Prostate gland (tissue), 2 donors: ENCODE data around the gene KDM4C. TPM values are rescaled to one million over a fixed set of nuclear protein-coding genes. Genes with fewer than 3 reads are reported as not detected.

Experiments used
- DNase-seq: peaks from one replicate; pipeline ENCODE4 v3.0.0-alpha.2; 2019; ENCODE audit warnings: low spot score
- H3K27ac ChIP-seq, 2 donors: fragments of 200-600 bp; sonication (generic); 2 replicates each; pipeline ENCODE4 v1.5.1; 2017 to 2019
- H3K27me3 ChIP-seq: fragments of 200-600 bp; sonication (generic); replicated peaks from 2 replicates; pipeline ENCODE4 v1.5.1; 2019; ENCODE audit not compliant: insufficient read depth
- H3K36me3 ChIP-seq, 2 donors: fragments of 200-600 bp; sonication (generic); 1 replicate in 1 of 2; 2 replicates in 1 of 2; pipeline versions ENCODE4 v1.5.1 to v1.8.1; 2017 to 2019
- H3K4me1 ChIP-seq: fragments of 200-600 bp; sonication (generic); replicated peaks from 2 replicates; pipeline ENCODE4 v1.5.1; 2019
- H3K4me3 ChIP-seq, 2 donors: fragments of 200-600 bp; sonication (generic); 2 replicates each; pipeline ENCODE4 v1.5.1; 2017 to 2019
- H3K9me3 ChIP-seq: fragments of 200-600 bp; sonication (generic); 2 replicates; pipeline ENCODE4 v1.5.1; 2017
- POLR2A ChIP-seq: fragments of 450-650 bp; IDR thresholded peaks from one replicate; pipeline ENCODE4 v1.6.1; 2016; ENCODE audit warnings: antibody characterized with exemption, mild to moderate bottlenecking
- POLR2AphosphoS5 ChIP-seq: sonication (generic); formaldehyde crosslinking; IDR thresholded peaks from one replicate; pipeline ENCODE4 v1.6.1; 2017; ENCODE audit warnings: antibody characterized with exemption
- WGBS: methylation state at CpG from one replicate; pipeline ENCODE4 v1.1.5; 2018; 5-methylcytosine and 5-hydroxymethylcytosine counted together
- intact Hi-C: fragments of 100-400 bp; cut with DNase I; formaldehyde crosslinking; loops from one replicate; pipeline ENCODE4 v1.14.2; 2022
- total RNA-seq, 2 donors: library from RNA; depleted of rRNA; stranded (reverse); fragments of >200 nt; gene quantifications; one replicate each; pipeline ENCODE4 v1.1.0, GENCODE V29; 2016
- TF ChIP-seq, protein P1 (sequence below), 4 experiments: fragments of 200-600 bp in 2 of 4; fragments of 450-650 bp in 2 of 4; sonication (generic) in 2 of 4; IDR thresholded peaks; 1 replicate in 3 of 4; 2 replicates in 1 of 4; pipeline ENCODE4 v1.5.1; 2016 to 2019; ENCODE audit warnings: antibody characterized with exemption in 4 of 4, mild to moderate bottlenecking in 2 of 4, moderate library complexity in 2 of 4

The KDM4C gene
- total RNA-seq, 2 donors from 2014 or later: 18.1 to 27.7 TPM

DNA sequence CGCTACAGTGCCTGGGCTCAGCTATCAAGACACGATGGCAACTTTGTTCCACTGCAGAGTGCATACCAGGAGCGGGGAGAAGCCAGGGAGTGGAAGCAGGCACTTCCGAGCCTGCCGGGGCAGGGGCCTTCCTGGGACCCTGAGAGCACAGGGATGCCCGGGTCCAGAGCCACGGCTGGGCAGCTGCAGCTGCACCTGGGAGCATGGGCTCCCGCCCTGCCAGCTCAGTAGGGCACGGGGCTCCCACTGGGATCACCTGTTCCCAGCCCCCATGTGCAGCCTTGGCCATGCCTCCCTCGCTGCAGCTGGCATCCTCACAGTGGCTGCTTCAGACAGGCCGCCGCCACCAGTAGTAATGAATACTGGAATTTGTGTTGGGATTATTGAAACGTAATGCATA is 391.5 kb downstream of the KDM4C start:
- intact Hi-C loops: no loop called here
- 98% methylated on average over 13 of the region's 13 CpGs for WGBS
- H3K27ac ChIP-seq: no peak overlapping the region
- no peaks in the 10 kb centered on the region for H3K27me3 ChIP-seq
- H3K36me3 ChIP-seq: no peaks in the 10 kb centered on the region
- no peak for DNase-seq
- H3K4me3 ChIP-seq: no peak overlapping the region
- TF ChIP-seq POLR2A: no peak
- TF ChIP-seq, protein P1, sequence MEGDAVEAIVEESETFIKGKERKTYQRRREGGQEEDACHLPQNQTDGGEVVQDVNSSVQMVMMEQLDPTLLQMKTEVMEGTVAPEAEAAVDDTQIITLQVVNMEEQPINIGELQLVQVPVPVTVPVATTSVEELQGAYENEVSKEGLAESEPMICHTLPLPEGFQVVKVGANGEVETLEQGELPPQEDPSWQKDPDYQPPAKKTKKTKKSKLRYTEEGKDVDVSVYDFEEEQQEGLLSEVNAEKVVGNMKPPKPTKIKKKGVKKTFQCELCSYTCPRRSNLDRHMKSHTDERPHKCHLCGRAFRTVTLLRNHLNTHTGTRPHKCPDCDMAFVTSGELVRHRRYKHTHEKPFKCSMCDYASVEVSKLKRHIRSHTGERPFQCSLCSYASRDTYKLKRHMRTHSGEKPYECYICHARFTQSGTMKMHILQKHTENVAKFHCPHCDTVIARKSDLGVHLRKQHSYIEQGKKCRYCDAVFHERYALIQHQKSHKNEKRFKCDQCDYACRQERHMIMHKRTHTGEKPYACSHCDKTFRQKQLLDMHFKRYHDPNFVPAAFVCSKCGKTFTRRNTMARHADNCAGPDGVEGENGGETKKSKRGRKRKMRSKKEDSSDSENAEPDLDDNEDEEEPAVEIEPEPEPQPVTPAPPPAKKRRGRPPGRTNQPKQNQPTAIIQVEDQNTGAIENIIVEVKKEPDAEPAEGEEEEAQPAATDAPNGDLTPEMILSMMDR (IDR thresholded peaks at IDR 0.05): no peak
- no peak for TF ChIP-seq POLR2AphosphoS5
- H3K4me1 ChIP-seq: no peaks in the 10 kb centered on the region
- H3K9me3 ChIP-seq: no peaks in the 10 kb centered on the region

DNA sequence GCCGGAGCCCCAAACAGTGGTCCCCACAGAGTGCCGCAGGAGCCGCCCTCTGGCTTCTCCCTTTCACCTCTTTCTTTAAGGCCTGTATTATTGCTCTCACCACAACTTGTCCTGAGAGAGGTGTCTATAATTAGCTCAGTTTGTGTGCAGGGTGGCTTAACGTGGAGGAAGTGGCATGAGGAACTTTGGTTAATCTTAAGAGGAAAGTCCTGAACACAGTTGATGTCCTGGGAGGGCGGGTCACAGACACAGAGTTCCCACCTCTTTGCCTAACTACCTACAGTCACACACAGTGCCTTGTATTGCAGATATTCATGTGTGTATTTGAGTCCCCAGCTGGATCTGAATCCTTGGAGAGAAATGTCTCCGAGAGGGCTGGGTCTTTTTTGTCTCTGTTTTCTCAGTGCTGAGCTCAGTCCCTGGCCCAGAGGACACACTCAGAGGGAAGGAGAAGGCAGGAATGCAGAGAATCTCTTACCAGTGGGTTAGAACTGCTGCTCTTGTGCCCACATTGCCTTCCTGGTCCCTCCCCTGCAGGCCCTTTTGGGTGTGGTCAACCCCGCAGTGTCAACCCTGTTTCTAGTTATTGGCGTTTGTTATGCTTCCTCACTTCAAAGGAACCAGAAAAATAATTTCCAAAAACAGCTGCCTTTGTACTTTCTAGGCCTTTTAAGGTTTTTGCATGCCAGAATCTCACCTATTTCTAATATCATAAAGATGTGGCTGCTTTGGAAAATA is 392.5 kb downstream of the KDM4C start:
- Histone ChIP-seq H3K27me3 (no peaks in the 10 kb centered on the region), H3K36me3 (no peaks in the 10 kb centered on the region), H3K9me3 (no peaks in the 10 kb centered on the region), H3K4me1 (no peaks in the 10 kb centered on the region), H3K27ac (no peak overlapping the region), H3K4me3 (no peak overlapping the region)
- intact Hi-C loops: no loop called here
- TF ChIP-seq POLR2A (no peak), POLR2AphosphoS5 (no peak)
- TF ChIP-seq, protein P1 (IDR thresholded peaks at IDR 0.05): no peak
- DNase-seq: no peak
- WGBS: 78% methylated on average over 8 of the region's 8 CpGs

DNA sequence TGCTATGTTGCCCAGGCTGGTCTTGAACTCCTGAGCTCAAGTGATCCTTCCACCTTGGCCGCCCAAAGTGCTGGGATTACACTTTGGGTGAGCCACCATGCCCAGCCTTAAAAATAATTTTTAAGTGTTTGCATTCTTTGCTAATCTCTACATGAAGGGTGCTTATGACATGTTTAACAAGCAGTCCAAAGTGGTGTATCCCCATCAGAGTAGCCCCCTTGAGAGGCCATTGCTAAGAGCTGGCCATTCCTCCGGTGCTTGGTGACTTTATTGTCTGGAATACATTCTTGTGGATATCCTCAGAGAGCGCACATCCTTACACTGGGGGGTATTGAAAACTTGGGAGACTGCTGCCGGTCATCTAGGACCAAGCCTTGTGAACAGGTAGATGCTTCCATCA is 395.4 kb downstream of the KDM4C start:
- Histone ChIP-seq H3K4me3 (no peak overlapping the region), H3K4me1 (no peaks in the 10 kb centered on the region), H3K36me3 (no peaks in the 10 kb centered on the region), H3K27me3 (no peaks in the 10 kb centered on the region), H3K27ac (no peak overlapping the region), H3K9me3 (no peaks in the 10 kb centered on the region)
- no peak for DNase-seq
- TF ChIP-seq, protein P1 (IDR thresholded peaks at IDR 0.05): no peak
- no peak for TF ChIP-seq POLR2A
- no peak for TF ChIP-seq POLR2AphosphoS5
- 94% methylated on average over 4 of the region's 4 CpGs for WGBS
- intact Hi-C loops: no loop called here

DNA sequence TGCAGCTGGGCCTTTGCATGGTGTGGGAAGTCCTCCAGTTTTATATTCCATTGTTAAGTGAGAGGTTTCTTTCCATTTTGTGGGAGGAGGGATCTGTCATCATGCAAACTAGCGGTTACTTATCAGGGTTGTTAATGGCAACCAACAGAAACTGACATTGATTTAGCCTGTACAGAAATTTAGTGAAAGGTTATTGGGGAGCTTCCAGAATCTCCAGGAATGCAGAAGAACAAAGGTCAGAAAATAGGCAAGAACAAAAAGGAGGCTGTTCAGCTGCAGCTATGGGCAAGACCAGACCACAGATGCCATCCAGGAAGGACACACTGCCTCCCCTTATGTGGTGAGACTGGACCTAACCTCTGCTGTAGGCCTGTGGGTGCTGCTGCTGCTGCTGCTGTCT is 395.8 kb downstream of the KDM4C start:
- no peak for DNase-seq
- 92% methylated on average over 1 of the region's 1 CpG for WGBS
- no peaks in the 10 kb centered on the region for H3K27me3 ChIP-seq
- no peaks in the 10 kb centered on the region for H3K9me3 ChIP-seq
- H3K36me3 ChIP-seq: no peaks in the 10 kb centered on the region
- intact Hi-C loops: no loop called here
- no peak overlapping the region for H3K27ac ChIP-seq
- TF ChIP-seq POLR2AphosphoS5: no peak
- no peak for TF ChIP-seq POLR2A
- TF ChIP-seq, protein P1 (IDR thresholded peaks at IDR 0.05): no peak
- no peaks in the 10 kb centered on the region for H3K4me1 ChIP-seq
- H3K4me3 ChIP-seq: no peak overlapping the region

DNA sequence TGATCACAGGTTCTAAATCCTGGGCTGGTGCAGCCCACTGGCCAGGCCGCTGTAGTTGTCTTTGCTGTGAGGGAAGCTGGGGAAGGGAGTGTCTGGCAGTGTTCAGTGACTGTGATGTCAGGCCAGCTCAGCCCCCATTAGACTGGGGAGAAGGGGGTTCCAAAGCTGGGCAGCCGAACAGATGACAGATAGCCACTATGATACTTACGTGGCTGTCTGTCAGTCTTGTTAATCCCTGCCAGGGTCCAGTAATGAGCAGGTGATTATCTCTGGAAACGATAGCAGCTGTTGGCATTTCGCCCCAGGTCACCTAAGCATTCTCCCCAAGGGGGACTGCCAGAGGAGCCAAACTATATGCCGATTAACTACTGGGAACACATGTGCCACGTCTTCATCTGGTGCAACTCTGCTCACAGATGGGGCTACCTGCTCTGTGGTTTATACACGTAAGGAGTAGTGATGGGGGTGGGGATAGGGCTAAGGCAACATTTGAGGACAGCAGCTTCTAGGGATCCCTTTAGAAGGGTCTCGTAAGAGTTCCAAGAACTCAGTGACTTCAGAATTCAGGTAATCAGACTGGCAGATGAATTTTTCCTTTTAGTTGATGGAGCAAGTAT is 396.3 kb downstream of the KDM4C start:
- no peak overlapping the region for H3K4me3 ChIP-seq
- no peaks in the 10 kb centered on the region for H3K36me3 ChIP-seq
- intact Hi-C loops: no loop called here
- WGBS: 88% methylated on average over 9 of the region's 9 CpGs
- TF ChIP-seq POLR2AphosphoS5: no peak
- TF ChIP-seq, protein P1 (IDR thresholded peaks at IDR 0.05): no peak
- no peak for TF ChIP-seq POLR2A
- no peaks in the 10 kb centered on the region for H3K9me3 ChIP-seq
- H3K4me1 ChIP-seq: no peaks in the 10 kb centered on the region
- DNase-seq: no peak
- no peaks in the 10 kb centered on the region for H3K27me3 ChIP-seq
- no peak overlapping the region for H3K27ac ChIP-seq
